ENCODE data around the gene GRIPAP1.
A peak's percentile ranks its signal among the peaks of the same experiment; 100 is the strongest.

Gene GRIPAP1

GRCh38 chrX:49002091-49002935 lies at the start of gene GRIPAP1:
Gene GRIPAP1 (minus strand): TSS chrX:49002264. CDS start chrX:49002229, 35 bp downstream.
- H3K27ac ChIP-seq (ENCODE audit: low read length): no peak within 1 kb of the TSS
- WGBS (ENCODE audit: insufficient coverage, insufficient read length): no CpG with 5 or more reads among the region's 38 CpGs

GRCh38 chrX:49043987-49044281 lies 41.9 kb upstream of the GRIPAP1 start:
- DNase-seq (ENCODE audit: low read depth, low spot score): no peak
- no peaks in the 10 kb centered on the region for H3K9me3 ChIP-seq (ENCODE audit: control insufficient read depth, insufficient read depth, low read length)
- peak overlapping the region; percentile 33; the same call in 1 of the 2 replicates for H3K4me3 ChIP-seq (ENCODE audit: low read length)
- no peak overlapping the region for H3K27ac ChIP-seq (ENCODE audit: low read length)
- no CpG with 5 or more reads among the region's 13 CpGs for WGBS (ENCODE audit: insufficient coverage, insufficient read length)
- no peaks in the 10 kb centered on the region for H3K27me3 ChIP-seq (ENCODE audit: control insufficient read depth, insufficient read depth, low read length)
- peaks cover 5% of the 10 kb centered on the region; the same call in 1 of the 2 replicates for H3K36me3 ChIP-seq (ENCODE audit: control insufficient read depth, insufficient read depth, low read length)
- peaks cover 3% of the 10 kb centered on the region; the same call in 1 of the 2 replicates for H3K4me1 ChIP-seq (ENCODE audit: control insufficient read depth, insufficient read depth, low read length)

More at GRCh38 chrX:49002091-49002935, at the start of gene GRIPAP1:
- no peaks in the 10 kb centered on the region for H3K9me3 ChIP-seq (ENCODE audit: control insufficient read depth, insufficient read depth, low read length)
- peak within 1 kb of the TSS; percentile 95; the same call in 1 of the 2 replicates for H3K4me3 ChIP-seq (ENCODE audit: low read length)
- no peak for DNase-seq (ENCODE audit: low read depth, low spot score)
- no peaks in the 10 kb centered on the region for H3K27me3 ChIP-seq (ENCODE audit: control insufficient read depth, insufficient read depth, low read length)
- H3K4me1 ChIP-seq (ENCODE audit: control insufficient read depth, insufficient read depth, low read length): no peaks in the 10 kb centered on the region; the same call in 1 of the 2 replicates
- H3K36me3 ChIP-seq (ENCODE audit: control insufficient read depth, insufficient read depth, low read length): peaks cover 14% of the 10 kb centered on the region; the same call in 1 of the 2 replicates

GRCh38 chrX:49043220-49043986 lies 41.3 kb upstream of the GRIPAP1 start, which contains the start of gene TFE3:
Gene TFE3 (minus strand): TSS chrX:49043357. CDS start chrX:49043226, 131 bp downstream.
- DNase-seq (ENCODE audit: low read depth, low spot score): peak; percentile 85
- no peak within 1 kb of the TSS for H3K27ac ChIP-seq (ENCODE audit: low read length)
- H3K36me3 ChIP-seq (ENCODE audit: control insufficient read depth, insufficient read depth, low read length): peaks cover 6% of the 10 kb centered on the region
- H3K4me3 ChIP-seq (ENCODE audit: low read length): peak within 1 kb of the TSS; percentile 80
- H3K4me1 ChIP-seq (ENCODE audit: control insufficient read depth, insufficient read depth, low read length): peaks cover 3% of the 10 kb centered on the region; the same call in 1 of the 2 replicates
- no peaks in the 10 kb centered on the region for H3K9me3 ChIP-seq (ENCODE audit: control insufficient read depth, insufficient read depth, low read length)
- H3K27me3 ChIP-seq (ENCODE audit: control insufficient read depth, insufficient read depth, low read length): no peaks in the 10 kb centered on the region
- WGBS (ENCODE audit: insufficient coverage, insufficient read length): no CpG with 5 or more reads among the region's 67 CpGs

GRCh38 chrX:49042581-49043219 lies 40.6 kb upstream of the GRIPAP1 start:
- Histone ChIP-seq H3K4me1 (ENCODE audit: control insufficient read depth, insufficient read depth, low read length) (peaks cover 3% of the 10 kb centered on the region; the same call in 1 of the 2 replicates), H3K36me3 (ENCODE audit: control insufficient read depth, insufficient read depth, low read length) (peaks cover 13% of the 10 kb centered on the region), H3K9me3 (ENCODE audit: control insufficient read depth, insufficient read depth, low read length) (no peaks in the 10 kb centered on the region), H3K27ac (ENCODE audit: low read length) (no peak overlapping the region), H3K4me3 (ENCODE audit: low read length) (peak overlapping the region; percentile 80), H3K27me3 (ENCODE audit: control insufficient read depth, insufficient read depth, low read length) (no peaks in the 10 kb centered on the region)
- no CpG with 5 or more reads among the region's 29 CpGs for WGBS (ENCODE audit: insufficient coverage, insufficient read length)
- no peak for DNase-seq (ENCODE audit: low read depth, low spot score)

GRCh38 chrX:49041744-49042580 lies 39.9 kb upstream of the GRIPAP1 start:
- H3K27me3 ChIP-seq (ENCODE audit: control insufficient read depth, insufficient read depth, low read length): no peaks in the 10 kb centered on the region
- H3K27ac ChIP-seq (ENCODE audit: low read length): no peak overlapping the region
- WGBS (ENCODE audit: insufficient coverage, insufficient read length): no CpG with 5 or more reads among the region's 10 CpGs
- DNase-seq (ENCODE audit: low read depth, low spot score): no peak
- H3K36me3 ChIP-seq (ENCODE audit: control insufficient read depth, insufficient read depth, low read length): peaks cover 15% of the 10 kb centered on the region
- H3K4me3 ChIP-seq (ENCODE audit: low read length): peak overlapping the region; percentile 80; the same call in 1 of the 2 replicates
- no peaks in the 10 kb centered on the region for H3K9me3 ChIP-seq (ENCODE audit: control insufficient read depth, insufficient read depth, low read length)
- H3K4me1 ChIP-seq (ENCODE audit: control insufficient read depth, insufficient read depth, low read length): peaks cover 3% of the 10 kb centered on the region; the same call in 1 of the 2 replicates

GRCh38 chrX:49040376-49040955 lies 38.4 kb upstream of the GRIPAP1 start:
- Histone ChIP-seq H3K9me3 (ENCODE audit: control insufficient read depth, insufficient read depth, low read length) (no peaks in the 10 kb centered on the region), H3K36me3 (ENCODE audit: control insufficient read depth, insufficient read depth, low read length) (peaks cover 17% of the 10 kb centered on the region), H3K27ac (ENCODE audit: low read length) (peak overlapping the region; percentile 66), H3K27me3 (ENCODE audit: control insufficient read depth, insufficient read depth, low read length) (no peaks in the 10 kb centered on the region), H3K4me3 (ENCODE audit: low read length) (peak overlapping the region; percentile 17; the same call in 1 of the 2 replicates), H3K4me1 (ENCODE audit: control insufficient read depth, insufficient read depth, low read length) (peaks cover 3% of the 10 kb centered on the region; the same call in 1 of the 2 replicates)
- WGBS (ENCODE audit: insufficient coverage, insufficient read length): no CpG with 5 or more reads among the region's 7 CpGs
- DNase-seq (ENCODE audit: low read depth, low spot score): no peak

GRCh38 chrX:49039598-49040375 lies 37.7 kb upstream of the GRIPAP1 start:
- DNase-seq (ENCODE audit: low read depth, low spot score): peak; percentile 68
- Histone ChIP-seq H3K36me3 (ENCODE audit: control insufficient read depth, insufficient read depth, low read length) (peaks cover 17% of the 10 kb centered on the region), H3K27ac (ENCODE audit: low read length) (peak overlapping the region; percentile 92), H3K4me3 (ENCODE audit: low read length) (no peak overlapping the region; the same call in 1 of the 2 replicates), H3K9me3 (ENCODE audit: control insufficient read depth, insufficient read depth, low read length) (no peaks in the 10 kb centered on the region), H3K27me3 (ENCODE audit: control insufficient read depth, insufficient read depth, low read length) (no peaks in the 10 kb centered on the region), H3K4me1 (ENCODE audit: control insufficient read depth, insufficient read depth, low read length) (peaks cover 3% of the 10 kb centered on the region; the same call in 1 of the 2 replicates)
- WGBS (ENCODE audit: insufficient coverage, insufficient read length): no CpG with 5 or more reads among the region's 9 CpGs

- DNase-seq (ENCODE audit: low read depth, low spot score): no peak
- H3K27me3 ChIP-seq (ENCODE audit: control insufficient read depth, insufficient read depth, low read length): no peaks in the 10 kb centered on the region
- no peaks in the 10 kb centered on the region for H3K9me3 ChIP-seq (ENCODE audit: control insufficient read depth, insufficient read depth, low read length)
- H3K4me3 ChIP-seq (ENCODE audit: low read length): no peak overlapping the region
- H3K36me3 ChIP-seq (ENCODE audit: control insufficient read depth, insufficient read depth, low read length): peaks cover 25% of the 10 kb centered on the region
- no CpG with 5 or more reads among the region's 15 CpGs for WGBS (ENCODE audit: insufficient coverage, insufficient read length)
- no peak overlapping the region for H3K27ac ChIP-seq (ENCODE audit: low read length)
- H3K4me1 ChIP-seq (ENCODE audit: control insufficient read depth, insufficient read depth, low read length): peaks cover 3% of the 10 kb centered on the region; the same call in 1 of the 2 replicates
Observed at GRCh38 chrX:49037883-49038475, 35.9 kb upstream of the GRIPAP1 start.

Data from iPS DF 6.9 (cell line).